Stimulated activated CD8-positive, alpha-beta memory T cell treated with anti-CD3 and anti-CD28 coated beads, Interleukin-2, amount 100 ng/mL, for 1 hour (primary cell): ENCODE data around the gene PPP6C.
A peak's percentile ranks its signal among the peaks of the same experiment; 100 is the strongest.
"Not testable (repeated sequence)": the region's sequence is repeated elsewhere in the genome, so short reads cannot be mapped to it uniquely, and the experiment has no call there.

Source experiments
- DNase-seq, 2 donors: peaks; one replicate each; pipeline ENCODE4 v3.0.0-alpha.2; 2020; ENCODE audit warnings: low read depth in 2 of 2

Gene PPP6C

GRCh38 chr9:125189361-125190289 is at the start of gene PPP6C:
PPP6C (minus strand) TSS chr9:125189803; CDS start chr9:125189718, 85 bp downstream.
- peak; percentile 93 to 97 for DNase-seq

- no peak for DNase-seq
These were observed 49.4 kb upstream of the PPP6C start for GRCh38 chr9:125238915-125239446.

GRCh38 chr9:125238127-125238914 is 48.7 kb upstream of the PPP6C start:
- no peak for DNase-seq

- DNase-seq: not testable (repeated sequence)
These were observed 47.0 kb upstream of the PPP6C start for GRCh38 chr9:125236520-125237159.

GRCh38 chr9:125235804-125236519 is 46.4 kb upstream of the PPP6C start:
- no peak for DNase-seq

GRCh38 chr9:125234099-125234498 is 44.5 kb upstream of the PPP6C start:
- DNase-seq: not testable (repeated sequence)

GRCh38 chr9:125233678-125234077 is 44.1 kb upstream of the PPP6C start:
- DNase-seq: no peak

- DNase-seq: no peak
These were observed 38.2 kb upstream of the PPP6C start for GRCh38 chr9:125227761-125228160.

- not testable (repeated sequence) for DNase-seq
These were observed 35.3 kb upstream of the PPP6C start for GRCh38 chr9:125224858-125225257.

- no peak for DNase-seq
These were observed 29.0 kb upstream of the PPP6C start for GRCh38 chr9:125218621-125219020.

GRCh38 chr9:125214186-125214585 is 24.6 kb upstream of the PPP6C start:
- DNase-seq: no peak

GRCh38 chr9:125204477-125204876 is 14.9 kb upstream of the PPP6C start:
- DNase-seq: no peak

GRCh38 chr9:125202846-125203618 is 13.4 kb upstream of the PPP6C start:
- DNase-seq: no peak

GRCh38 chr9:125200216-125201047 is 10.8 kb upstream of the PPP6C start, which contains the start of gene RABEPK:
RABEPK (plus strand) TSS chr9:125200542; CDS start chr9:125203014, 2,472 bp downstream.
- DNase-seq: peak; percentile 73 to 76

- not testable (repeated sequence) for DNase-seq
These were observed 6.0 kb upstream of the PPP6C start for GRCh38 chr9:125195591-125195990.

GRCh38 chr9:125194466-125194865 is 4.9 kb upstream of the PPP6C start:
- DNase-seq: not testable (repeated sequence)

GRCh38 chr9:125190361-125190801 is 778 bp upstream of the PPP6C start:
- DNase-seq: no peak

- peak in 1 of 2 donors; percentile 9 for DNase-seq
These were observed 617 bp downstream of the PPP6C start for GRCh38 chr9:125189011-125189360.

- DNase-seq: no peak
These were observed 6.0 kb downstream of the PPP6C start for GRCh38 chr9:125183561-125183960.
